Measurements from ENCODE around the gene LMOD3.

The LMOD3 gene

DNA sequence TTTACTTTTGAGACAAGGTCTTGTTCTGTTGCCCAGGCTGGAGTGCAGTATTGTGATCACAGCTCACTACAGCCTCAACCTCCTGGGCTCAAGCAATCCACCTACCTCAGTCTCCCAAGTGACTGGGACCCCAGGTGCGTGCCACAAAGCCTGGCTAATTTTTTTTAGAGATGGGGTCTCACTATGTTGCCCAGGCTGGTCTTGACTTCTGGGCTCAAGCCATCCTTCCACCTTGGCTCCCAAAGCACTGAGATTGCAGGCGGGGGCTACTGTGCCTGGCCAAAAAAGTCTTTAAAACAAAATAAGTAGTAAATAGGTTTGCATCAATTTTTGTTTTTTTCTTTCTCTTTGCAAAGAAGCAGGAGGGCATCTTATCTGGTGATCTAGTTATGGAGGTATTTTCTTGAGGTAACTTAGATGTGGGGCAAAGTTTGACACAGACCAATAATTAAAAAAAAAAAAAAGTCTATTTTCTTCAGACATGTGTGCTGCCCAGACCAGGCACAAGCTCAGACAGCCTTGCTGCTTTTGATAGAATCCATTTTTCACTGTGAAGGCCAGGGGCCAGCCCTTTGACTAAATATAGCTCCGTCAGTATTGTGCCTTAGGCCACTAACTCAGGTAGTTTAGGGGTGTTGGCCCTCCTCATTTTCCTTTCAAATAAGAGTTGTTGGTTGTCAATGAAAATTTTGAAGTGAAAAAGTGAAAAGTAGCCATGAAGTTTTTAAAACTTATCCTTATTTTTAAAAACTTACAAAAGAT, 35.2 kb downstream of the LMOD3 start:
- DNase-seq (ENCODE audit: extremely low read depth, low read depth) = no peak
- TF ChIP-seq, protein P1, sequence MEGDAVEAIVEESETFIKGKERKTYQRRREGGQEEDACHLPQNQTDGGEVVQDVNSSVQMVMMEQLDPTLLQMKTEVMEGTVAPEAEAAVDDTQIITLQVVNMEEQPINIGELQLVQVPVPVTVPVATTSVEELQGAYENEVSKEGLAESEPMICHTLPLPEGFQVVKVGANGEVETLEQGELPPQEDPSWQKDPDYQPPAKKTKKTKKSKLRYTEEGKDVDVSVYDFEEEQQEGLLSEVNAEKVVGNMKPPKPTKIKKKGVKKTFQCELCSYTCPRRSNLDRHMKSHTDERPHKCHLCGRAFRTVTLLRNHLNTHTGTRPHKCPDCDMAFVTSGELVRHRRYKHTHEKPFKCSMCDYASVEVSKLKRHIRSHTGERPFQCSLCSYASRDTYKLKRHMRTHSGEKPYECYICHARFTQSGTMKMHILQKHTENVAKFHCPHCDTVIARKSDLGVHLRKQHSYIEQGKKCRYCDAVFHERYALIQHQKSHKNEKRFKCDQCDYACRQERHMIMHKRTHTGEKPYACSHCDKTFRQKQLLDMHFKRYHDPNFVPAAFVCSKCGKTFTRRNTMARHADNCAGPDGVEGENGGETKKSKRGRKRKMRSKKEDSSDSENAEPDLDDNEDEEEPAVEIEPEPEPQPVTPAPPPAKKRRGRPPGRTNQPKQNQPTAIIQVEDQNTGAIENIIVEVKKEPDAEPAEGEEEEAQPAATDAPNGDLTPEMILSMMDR (IDR thresholded peaks at IDR 0.05; ENCODE audit: low read depth, low read length) = no peak

DNA sequence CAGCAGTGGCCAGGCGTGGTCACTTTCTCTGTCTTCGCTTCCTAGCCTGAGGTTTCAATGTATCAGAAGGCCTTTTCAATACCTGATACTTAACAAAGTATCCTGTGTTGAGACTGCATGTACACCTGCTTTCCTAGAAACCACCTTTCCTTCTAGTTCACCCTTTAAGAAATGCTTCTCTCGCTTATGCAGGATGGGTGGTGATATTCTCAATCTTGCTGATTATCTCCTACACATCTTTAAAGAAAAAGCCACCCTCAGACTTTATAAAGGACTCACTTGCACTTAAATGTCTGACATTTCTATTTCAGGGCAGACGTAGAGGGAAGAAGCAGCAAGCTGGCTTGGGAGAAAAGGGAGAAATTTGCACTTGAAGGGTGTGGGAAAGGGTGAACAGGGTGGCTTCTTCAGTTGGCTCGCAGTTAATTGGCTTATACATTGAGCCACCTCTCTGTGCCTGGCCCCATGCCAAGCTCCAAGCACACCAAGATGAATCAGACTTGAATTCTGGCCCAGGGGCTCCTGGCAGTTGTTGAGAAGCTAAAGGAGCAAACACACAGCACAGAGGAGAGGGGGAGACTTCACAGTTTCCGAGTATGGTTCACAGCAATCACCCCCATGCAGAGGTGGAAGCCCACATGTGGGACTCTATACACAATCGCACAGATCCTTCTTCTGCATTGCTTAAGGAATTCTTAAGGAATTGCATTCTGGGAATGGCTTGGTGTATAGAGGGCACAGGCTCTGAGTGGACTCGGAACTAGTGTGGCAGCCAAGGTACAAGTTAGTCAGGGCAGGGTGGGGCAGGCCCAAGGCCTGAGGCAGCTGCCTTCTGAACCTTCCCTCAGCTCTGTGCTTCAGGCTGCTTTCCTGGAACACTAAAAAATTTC, 36.3 kb downstream of the LMOD3 start:
- peak; percentile 67 for DNase-seq (ENCODE audit: extremely low read depth, low read depth)
- TF ChIP-seq, protein P1 (IDR thresholded peaks at IDR 0.05; ENCODE audit: low read depth, low read length) = no peak

DNA sequence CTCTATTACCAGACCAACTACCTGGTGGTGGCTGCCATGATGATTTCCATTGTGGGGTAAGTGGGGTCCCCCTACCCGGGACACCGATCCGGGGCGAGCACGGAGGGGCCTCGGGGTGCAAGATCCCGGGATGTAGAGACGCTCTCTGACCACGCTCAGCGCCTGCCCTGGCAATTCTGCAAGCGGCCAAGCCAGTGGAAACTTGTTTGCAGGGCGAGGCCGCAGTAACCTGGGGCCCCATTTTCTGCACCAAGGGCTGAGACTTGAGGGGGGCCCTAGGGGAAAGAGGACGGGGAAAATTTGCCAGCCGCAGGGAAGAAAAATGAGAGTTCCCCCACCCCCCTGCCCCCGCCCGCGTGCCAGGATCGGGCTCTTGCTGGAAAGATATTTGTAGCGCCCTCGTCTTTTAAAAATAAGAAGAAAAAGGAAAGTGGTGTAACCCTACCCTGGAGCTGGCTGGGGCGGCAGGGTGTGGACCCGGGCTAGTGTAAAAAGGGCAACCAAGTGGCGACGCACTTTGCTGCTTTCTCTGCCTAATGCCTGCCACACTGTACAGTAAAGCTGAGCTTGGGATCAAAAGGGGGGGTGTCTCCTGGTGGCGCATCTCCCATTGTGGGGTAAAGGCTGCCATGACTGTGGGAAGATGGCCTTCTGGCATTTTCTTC, 37.1 kb downstream of the LMOD3 start:
- TF ChIP-seq, protein P1 (IDR thresholded peaks at IDR 0.05; ENCODE audit: low read depth, low read length) = no peak
- DNase-seq (ENCODE audit: extremely low read depth, low read depth) = no peak

DNA sequence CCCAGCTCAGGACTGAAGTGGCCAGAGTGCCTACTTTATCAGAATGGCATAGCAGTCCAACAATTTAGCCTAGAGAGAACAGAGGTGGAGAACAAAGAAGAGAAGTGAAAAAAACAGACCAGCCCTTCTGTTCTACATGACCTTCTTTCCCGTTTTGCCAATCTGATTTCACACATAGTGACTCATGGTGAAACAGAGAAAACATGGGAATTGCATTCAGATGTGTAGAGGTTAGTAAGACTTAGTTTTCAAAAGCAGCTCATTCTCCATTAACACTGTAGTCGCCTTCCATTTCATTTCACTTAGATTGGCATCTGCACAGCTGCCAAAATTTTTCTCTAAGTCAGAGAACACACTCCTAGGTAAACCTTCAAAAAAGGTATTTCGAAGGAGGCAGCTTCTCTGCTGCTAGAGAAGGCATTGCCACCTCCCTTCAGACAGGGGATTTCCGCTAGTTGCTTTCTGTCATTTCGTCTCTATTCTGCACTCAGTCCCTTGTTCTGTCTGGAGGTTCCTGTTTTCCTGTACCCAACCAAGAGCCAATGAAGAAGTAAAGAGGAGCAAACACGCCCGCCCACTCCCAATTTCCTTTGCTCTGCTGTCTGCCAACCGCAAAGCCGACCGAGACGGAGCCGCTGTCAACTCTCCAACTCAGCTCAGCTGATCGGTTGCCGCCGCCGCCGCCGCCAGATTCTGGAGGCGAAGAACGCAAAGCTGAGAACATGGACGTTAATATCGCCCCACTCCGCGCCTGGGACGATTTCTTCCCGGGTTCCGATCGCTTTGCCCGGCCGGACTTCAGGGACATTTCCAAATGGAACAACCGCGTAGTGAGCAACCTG, 37.8 kb downstream of the LMOD3 start, which contains the start of gene ARL6IP5:
Gene ARL6IP5, plus strand, starts transcription at position 612 of the 842 bp plus-strand sequence. Its CDS starts 111 bp downstream, at position 723.
- TF ChIP-seq, protein P1 (IDR thresholded peaks at IDR 0.05; ENCODE audit: low read depth, low read length) = no peak
- DNase-seq (ENCODE audit: extremely low read depth, low read depth) = peak; percentile 87

DNA sequence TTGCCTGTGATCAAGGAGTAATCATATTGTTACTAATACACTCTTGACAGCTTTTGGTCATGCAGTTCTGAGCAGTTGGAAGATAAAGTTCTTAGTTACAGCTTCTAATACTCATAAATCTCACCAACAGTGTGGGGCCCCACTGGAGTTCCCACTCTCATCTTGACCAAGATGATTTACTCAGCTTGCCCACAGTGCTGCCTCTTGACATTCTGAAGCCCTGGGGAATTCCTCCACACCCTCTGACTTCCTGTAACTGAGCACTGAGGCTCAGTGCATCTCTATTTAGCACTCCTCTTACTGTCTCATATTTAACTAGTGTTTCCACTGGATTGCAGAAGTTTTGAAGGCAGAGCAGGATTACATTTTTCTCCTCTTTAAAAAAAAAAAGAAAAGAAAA, 39.6 kb downstream of the LMOD3 start:
- peak; percentile 49 for DNase-seq (ENCODE audit: extremely low read depth, low read depth)
- TF ChIP-seq, protein P1 (IDR thresholded peaks at IDR 0.05; ENCODE audit: low read depth, low read length) = no peak

DNA sequence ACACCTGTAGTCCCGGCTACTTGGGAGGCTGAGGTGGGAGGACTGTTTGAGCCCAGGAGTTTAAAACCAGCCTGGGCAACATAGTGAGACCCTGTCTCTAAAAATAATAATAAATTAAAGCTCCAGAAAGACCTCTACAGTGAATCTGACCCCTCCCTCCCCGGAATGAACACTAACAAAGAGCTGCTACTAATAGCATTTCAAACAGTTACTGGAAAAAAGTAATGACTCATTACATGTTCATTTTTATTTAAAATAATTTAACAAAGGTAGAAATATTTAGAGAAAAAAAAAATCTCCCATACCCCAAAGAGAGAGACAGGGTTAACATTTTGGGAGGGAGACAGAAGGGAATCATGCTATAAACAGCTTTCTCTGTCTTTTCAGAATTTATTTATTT, 40.0 kb downstream of the LMOD3 start:
- TF ChIP-seq, protein P1 (IDR thresholded peaks at IDR 0.05; ENCODE audit: low read depth, low read length) = no peak

More for the DNA sequence above, 40.0 kb downstream of the LMOD3 start:
- DNase-seq (ENCODE audit: extremely low read depth, low read depth) = no peak
